ENCODE results near the gene DUSP16.
A peak's percentile ranks its signal among the peaks of the same experiment; 100 is the strongest.

DUSP16 gene

GRCh38 chr12:12559719-12560296 is 2.9 kb downstream of the DUSP16 start:
- DNase-seq = no peak
- Histone ChIP-seq H3K79me2 (ENCODE audit: low read length) (peaks cover 55% of the 10 kb centered on the region), H3K4me1 (ENCODE audit: low read length) (peaks cover 11% of the 10 kb centered on the region), H3K36me3 (replicated peaks; ENCODE audit: insufficient read depth, low read length) (no peaks in the 10 kb centered on the region), H3F3A (ENCODE audit: insufficient read depth, low read length) (peaks cover 18% of the 10 kb centered on the region), H3K27ac (ENCODE audit: low read length) (no peak overlapping the region), H3K4me3 (ENCODE audit: low read length) (no peak overlapping the region), H2AFZ (ENCODE audit: low read length) (no peak overlapping the region), H3K27me3 (replicated peaks; ENCODE audit: insufficient read depth, low read length) (no peaks in the 10 kb centered on the region), H4K20me1 (ENCODE audit: insufficient read depth, low read length) (no peaks in the 10 kb centered on the region), H3K9me2 (replicated peaks; ENCODE audit: insufficient read depth, low read length) (no peaks in the 10 kb centered on the region), H3K9me3 (replicated peaks; ENCODE audit: insufficient read depth, low read length) (no peaks in the 10 kb centered on the region), H3K4me2 (ENCODE audit: low read depth, low read length) (peak overlapping the region; percentile 88; the same call in 1 of the 2 replicates), H3K9ac (ENCODE audit: low read length) (no peak overlapping the region; the same call in 1 of the 2 replicates)
- TF ChIP-seq CTCF (IDR thresholded peaks at IDR 0.05; ENCODE audit: low read length) = no peak
- no peak for TF ChIP-seq EZH2phosphoT487 (IDR thresholded peaks at IDR 0.05; ENCODE audit: low read length)
- no peak for TF ChIP-seq EZH2 (optimal IDR thresholded peaks at IDR 0.05; ENCODE audit: low read depth, low read length)

DNA sequence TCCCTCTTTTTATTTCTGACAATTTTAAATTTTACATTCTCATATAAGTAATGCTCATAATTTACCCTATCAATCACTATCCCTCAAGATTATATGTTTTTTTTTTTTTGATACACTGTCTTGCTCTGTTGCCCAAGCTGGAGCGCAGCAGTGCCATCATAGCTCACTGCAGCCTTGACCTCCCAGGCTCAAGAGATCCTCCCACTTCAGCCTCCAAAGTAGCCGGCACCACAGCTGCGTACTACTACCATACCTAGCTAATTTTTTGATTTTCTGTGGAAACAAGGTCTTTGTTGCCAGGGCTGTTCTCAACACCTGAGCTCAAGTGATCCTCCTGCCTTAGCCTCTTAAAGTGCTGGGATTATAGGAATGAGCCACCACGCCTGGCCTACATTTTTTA is 4.4 kb downstream of the DUSP16 start:
- DNase-seq = no peak
- Histone ChIP-seq H3K9me3 (replicated peaks; ENCODE audit: insufficient read depth, low read length) (no peaks in the 10 kb centered on the region), H3K4me3 (ENCODE audit: low read length) (no peak overlapping the region), H3F3A (ENCODE audit: insufficient read depth, low read length) (peaks cover 12% of the 10 kb centered on the region), H3K79me2 (ENCODE audit: low read length) (peaks cover 62% of the 10 kb centered on the region), H3K27me3 (replicated peaks; ENCODE audit: insufficient read depth, low read length) (no peaks in the 10 kb centered on the region), H3K27ac (ENCODE audit: low read length) (no peak overlapping the region), H4K20me1 (ENCODE audit: insufficient read depth, low read length) (no peaks in the 10 kb centered on the region), H2AFZ (ENCODE audit: low read length) (no peak overlapping the region), H3K36me3 (replicated peaks; ENCODE audit: insufficient read depth, low read length) (no peaks in the 10 kb centered on the region), H3K9me2 (replicated peaks; ENCODE audit: insufficient read depth, low read length) (no peaks in the 10 kb centered on the region), H3K9ac (ENCODE audit: low read length) (no peak overlapping the region), H3K4me2 (ENCODE audit: low read depth, low read length) (no peak overlapping the region), H3K4me1 (ENCODE audit: low read length) (peaks cover 5% of the 10 kb centered on the region)
- TF ChIP-seq CTCF (IDR thresholded peaks at IDR 0.05; ENCODE audit: low read length) (no peak), EZH2 (optimal IDR thresholded peaks at IDR 0.05; ENCODE audit: low read depth, low read length) (no peak), EZH2phosphoT487 (IDR thresholded peaks at IDR 0.05; ENCODE audit: low read length) (no peak)

DNA sequence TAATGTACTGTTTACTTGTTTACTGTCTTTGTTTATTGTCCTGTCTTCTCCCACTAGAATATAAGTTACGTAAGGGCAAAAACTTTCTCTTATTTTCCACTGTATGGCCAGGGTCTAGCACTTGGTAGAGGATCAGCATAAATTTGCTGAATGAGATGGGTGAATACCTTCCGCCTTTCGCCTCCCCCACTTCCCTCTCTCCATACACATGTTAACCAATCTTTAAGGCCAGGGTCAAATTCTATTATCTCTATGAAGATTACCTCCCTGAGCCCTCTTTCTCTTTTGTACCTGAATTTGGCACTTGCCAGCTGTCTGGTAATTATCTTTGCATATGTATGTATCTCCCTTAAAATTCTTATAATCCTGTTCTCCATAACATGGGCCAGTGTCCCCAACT is 4.9 kb downstream of the DUSP16 start:
- Histone ChIP-seq H3K9me2 (replicated peaks; ENCODE audit: insufficient read depth, low read length) (no peaks in the 10 kb centered on the region), H3K4me1 (ENCODE audit: low read length) (0 out of 2 replicates have a peak, but pooled peaks cover 4% of the 10 kb centered on the region), H3K4me2 (ENCODE audit: low read depth, low read length) (no peak overlapping the region), H3K4me3 (ENCODE audit: low read length) (no peak overlapping the region), H2AFZ (ENCODE audit: low read length) (no peak overlapping the region), H3K27ac (ENCODE audit: low read length) (no peak overlapping the region), H3K27me3 (replicated peaks; ENCODE audit: insufficient read depth, low read length) (no peaks in the 10 kb centered on the region), H3K9me3 (replicated peaks; ENCODE audit: insufficient read depth, low read length) (no peaks in the 10 kb centered on the region), H3K79me2 (ENCODE audit: low read length) (peaks cover 62% of the 10 kb centered on the region), H3F3A (ENCODE audit: insufficient read depth, low read length) (peaks cover 6% of the 10 kb centered on the region), H4K20me1 (ENCODE audit: insufficient read depth, low read length) (no peaks in the 10 kb centered on the region), H3K9ac (ENCODE audit: low read length) (no peak overlapping the region), H3K36me3 (replicated peaks; ENCODE audit: insufficient read depth, low read length) (no peaks in the 10 kb centered on the region)
- no peak for TF ChIP-seq EZH2phosphoT487 (IDR thresholded peaks at IDR 0.05; ENCODE audit: low read length)
- TF ChIP-seq CTCF (IDR thresholded peaks at IDR 0.05; ENCODE audit: low read length) = no peak
- TF ChIP-seq EZH2 (optimal IDR thresholded peaks at IDR 0.05; ENCODE audit: low read depth, low read length) = no peak
- no peak for DNase-seq

Data from MM.1S (cell line).